ENCODE measurements around the gene CDC14A. TPM values are rescaled to one million over a fixed set of nuclear protein-coding genes. Genes with fewer than 3 reads are reported as not detected.
"Not testable (repeated sequence)": the region's sequence is repeated elsewhere in the genome, so short reads cannot be mapped to it uniquely, and the experiment has no call there.

CDC14A gene, protein sequence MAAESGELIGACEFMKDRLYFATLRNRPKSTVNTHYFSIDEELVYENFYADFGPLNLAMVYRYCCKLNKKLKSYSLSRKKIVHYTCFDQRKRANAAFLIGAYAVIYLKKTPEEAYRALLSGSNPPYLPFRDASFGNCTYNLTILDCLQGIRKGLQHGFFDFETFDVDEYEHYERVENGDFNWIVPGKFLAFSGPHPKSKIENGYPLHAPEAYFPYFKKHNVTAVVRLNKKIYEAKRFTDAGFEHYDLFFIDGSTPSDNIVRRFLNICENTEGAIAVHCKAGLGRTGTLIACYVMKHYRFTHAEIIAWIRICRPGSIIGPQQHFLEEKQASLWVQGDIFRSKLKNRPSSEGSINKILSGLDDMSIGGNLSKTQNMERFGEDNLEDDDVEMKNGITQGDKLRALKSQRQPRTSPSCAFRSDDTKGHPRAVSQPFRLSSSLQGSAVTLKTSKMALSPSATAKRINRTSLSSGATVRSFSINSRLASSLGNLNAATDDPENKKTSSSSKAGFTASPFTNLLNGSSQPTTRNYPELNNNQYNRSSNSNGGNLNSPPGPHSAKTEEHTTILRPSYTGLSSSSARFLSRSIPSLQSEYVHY
- 10 to 100 TPM; 13.7 to 32.3 (median 30.1) TPM for polyA plus RNA-seq (ENCODE audit: insufficient read length in 4 of 4)

- peak; percentile 89 to 91 (median 90) for DNase-seq (ENCODE audit: low read depth in 4 of 4, low spot score in 3 of 4)
Measured at GRCh38 chr1:100352267-100353070, at the start of gene CDC14A. TSS of gene CDC14A (plus strand) at chr1:100352506. CDS start at chr1:100352955, 449 bp downstream.

DNA sequence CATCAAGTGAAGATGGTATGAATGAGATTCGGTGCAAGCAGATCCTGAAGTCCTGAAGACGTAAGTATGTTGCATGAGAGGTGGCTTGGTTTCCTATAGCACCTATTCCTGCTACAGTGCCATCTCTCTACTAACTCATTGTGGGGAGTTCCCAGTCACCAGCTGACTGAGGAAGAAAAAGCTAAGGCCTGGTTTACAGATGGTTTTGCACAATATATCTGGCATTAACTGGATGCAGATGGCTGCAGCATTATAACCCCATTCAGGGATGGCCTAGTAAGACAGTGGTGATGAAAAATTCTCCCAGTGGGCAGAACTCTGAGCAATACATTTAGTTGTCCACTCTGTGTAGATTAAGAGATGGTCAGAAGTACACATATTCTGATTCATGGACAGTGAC lies 49.6 kb upstream of the CDC14A start:
- no peak for DNase-seq (ENCODE audit: low read depth in 4 of 4, low spot score in 3 of 4)

GRCh38 chr1:100304227-100304626 lies 48.1 kb upstream of the CDC14A start:
- no peak for DNase-seq (ENCODE audit: low read depth in 4 of 4, low spot score in 3 of 4)

GRCh38 chr1:100304921-100305320 lies 47.4 kb upstream of the CDC14A start:
- no peak for DNase-seq (ENCODE audit: low read depth in 4 of 4, low spot score in 3 of 4)

DNA sequence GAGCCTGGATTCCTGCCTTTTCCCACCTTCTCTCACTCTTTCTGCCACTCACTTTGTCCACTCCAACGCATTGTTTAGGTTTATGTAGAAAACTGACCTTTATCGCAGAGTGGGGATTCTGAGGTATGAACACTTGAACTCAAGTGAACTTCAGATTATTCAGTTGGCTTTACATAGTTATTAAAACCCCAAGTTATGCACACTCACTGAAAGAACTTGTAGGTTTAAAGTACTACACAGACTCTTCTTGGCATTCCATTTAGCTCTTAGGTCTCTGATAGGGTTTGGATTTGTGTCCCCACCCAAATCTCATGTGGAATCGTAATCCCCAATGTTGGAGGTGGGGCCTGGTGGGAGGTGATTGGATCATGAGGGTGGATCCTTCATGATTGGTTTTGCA lies 46.4 kb upstream of the CDC14A start:
- DNase-seq (ENCODE audit: low read depth in 4 of 4, low spot score in 3 of 4): no peak

DNA sequence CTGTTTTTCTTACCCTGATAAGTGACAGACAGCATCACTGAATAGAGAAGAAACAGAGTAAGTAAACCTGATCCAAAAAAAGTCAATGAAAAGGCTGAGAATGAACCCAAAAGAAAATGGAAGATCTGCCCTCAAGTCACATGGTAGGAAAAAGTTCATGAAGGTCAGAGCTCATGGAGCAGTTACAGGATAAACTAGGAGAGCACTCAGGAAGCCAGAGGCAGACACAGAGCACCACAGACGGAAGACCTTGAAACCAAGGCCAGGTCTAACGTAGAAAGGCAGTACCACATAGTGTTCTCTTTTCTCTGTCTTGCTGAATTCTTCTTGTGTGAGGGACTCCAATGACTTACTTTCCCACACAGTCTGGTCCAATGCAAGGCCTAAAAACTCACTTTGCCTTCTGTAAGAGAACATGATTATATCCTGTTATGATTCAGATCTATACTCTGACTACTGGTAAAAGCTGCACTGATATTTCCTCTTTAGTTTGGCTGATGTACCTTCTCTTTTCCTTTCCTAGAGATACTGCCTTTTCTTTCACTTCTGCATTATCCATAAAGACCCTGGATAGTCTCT lies 45.5 kb upstream of the CDC14A start:
- no peak for DNase-seq (ENCODE audit: low read depth in 4 of 4, low spot score in 3 of 4)

DNA sequence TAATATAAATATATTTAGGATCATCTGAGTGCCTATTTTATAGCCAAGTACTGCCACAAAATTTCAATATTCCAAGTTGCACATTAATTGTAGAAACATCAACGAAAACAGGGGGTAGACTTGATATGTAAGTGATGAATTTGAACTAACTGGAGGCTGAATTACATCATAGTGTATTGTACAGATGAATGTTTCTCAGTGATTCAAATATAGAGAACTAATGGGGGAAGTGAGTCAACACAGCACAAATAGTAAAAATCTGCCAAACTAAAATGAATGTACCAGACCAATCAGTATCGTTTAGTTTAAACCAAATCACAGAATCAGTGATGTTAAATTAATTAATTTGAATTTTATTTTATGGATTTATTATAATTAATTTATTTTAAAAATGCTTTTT lies 43.5 kb upstream of the CDC14A start:
- no peak for DNase-seq (ENCODE audit: low read depth in 4 of 4, low spot score in 3 of 4)

DNA sequence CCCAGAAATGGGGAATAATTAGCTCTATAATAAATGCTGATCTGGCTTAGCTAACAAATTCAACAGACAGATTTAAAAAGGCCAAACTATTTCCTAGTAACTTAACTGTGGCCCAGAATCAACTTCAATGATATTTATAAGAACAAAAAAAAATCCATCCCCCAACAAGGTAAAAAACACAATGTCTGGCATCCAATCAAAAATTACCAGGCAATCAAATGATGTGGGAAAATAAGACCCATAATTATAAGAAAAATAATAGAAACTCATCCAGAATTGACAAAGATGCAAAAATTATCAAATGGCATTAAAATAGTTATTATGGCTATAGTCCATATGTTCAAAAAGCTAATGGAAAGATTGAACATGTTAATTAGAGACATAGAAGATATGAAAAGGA lies 42.4 kb upstream of the CDC14A start:
- no peak for DNase-seq (ENCODE audit: low read depth in 4 of 4, low spot score in 3 of 4)

DNA sequence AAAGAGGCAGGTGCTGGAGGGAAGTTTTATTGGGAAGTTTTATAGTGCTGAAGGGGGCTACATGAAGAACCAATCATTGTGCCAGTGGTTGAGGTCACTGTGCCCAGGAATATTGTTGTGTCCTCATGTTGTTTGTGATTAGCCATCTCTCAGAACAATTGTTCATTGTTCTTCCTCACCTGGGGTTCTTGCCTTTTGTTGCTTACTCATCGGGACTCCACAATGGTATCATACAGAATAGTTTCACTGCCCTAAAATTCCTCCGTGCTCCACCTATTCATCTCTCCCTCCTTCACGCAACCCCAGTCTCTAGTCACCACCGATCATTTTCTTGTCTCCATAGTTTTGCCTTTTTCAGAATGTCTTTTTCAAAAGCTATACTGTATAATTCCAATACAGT lies 38.9 kb upstream of the CDC14A start:
- DNase-seq (ENCODE audit: low read depth in 4 of 4, low spot score in 3 of 4): no peak

- DNase-seq (ENCODE audit: low read depth in 4 of 4, low spot score in 3 of 4): no peak
Measured at GRCh38 chr1:100316622-100317021, 35.7 kb upstream of the CDC14A start.

DNA sequence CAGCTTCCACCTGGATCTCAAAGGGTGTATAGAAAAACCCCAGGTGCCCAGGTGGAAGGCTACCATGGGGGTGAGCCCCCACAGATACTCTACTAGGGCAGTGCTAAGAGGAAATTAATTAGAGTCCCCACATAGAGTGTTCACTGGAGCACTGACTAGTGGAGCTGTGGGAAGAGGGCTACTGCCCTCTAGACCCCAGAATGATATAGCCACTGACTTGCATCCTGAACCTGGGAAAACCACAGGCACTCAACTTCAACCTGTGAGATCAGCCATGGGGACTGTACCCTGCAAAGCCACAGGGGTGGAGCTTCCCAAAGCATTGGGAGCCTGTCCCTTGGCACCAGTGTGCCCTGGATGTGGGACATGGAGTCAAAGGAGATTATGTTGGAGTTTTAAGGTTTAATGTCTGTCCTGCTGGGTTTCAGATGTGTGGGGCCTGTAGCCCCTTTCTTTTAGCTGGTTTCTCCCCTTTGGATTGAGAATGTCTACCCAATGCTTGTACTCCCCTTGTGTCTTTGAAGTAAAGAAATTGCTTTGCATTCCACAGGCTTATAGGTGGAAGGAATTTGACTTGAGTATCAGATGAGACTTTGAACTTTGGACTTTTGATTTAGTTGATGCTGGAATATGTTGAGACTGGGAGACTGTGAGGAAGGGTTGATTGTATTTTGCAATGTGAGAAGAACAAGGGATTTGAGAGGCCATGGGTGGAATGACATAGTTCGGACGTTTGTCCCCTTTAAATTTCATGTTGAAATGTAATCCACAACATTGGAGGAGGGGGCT lies 31.8 kb upstream of the CDC14A start:
- DNase-seq (ENCODE audit: low read depth in 4 of 4, low spot score in 3 of 4): no peak

GRCh38 chr1:100321100-100321493 lies 31.2 kb upstream of the CDC14A start:
- no peak for DNase-seq (ENCODE audit: low read depth in 4 of 4, low spot score in 3 of 4)

DNA sequence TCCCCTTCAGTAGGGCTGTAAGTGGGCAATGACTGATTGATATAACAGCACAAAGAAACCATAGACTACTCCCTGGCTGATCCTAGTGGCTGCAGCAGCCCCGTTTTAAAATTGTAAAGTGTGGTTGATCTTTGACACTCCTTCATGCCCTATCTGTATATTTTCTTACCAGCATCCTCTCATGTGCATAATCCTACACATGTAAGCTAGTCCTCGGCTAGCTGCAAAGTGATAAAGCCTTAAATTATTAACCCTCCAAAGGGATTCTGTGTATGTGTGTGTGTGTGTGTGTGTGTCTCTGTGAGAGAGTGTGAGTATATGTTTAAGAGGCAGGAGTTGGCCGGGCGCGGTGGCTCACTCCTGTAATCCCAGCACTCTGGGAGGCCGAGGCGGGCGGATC lies 30.8 kb upstream of the CDC14A start:
- DNase-seq (ENCODE audit: low read depth in 4 of 4, low spot score in 3 of 4): no peak

- no peak for DNase-seq (ENCODE audit: low read depth in 4 of 4, low spot score in 3 of 4)
Measured at GRCh38 chr1:100322436-100323211, 29.7 kb upstream of the CDC14A start.

GRCh38 chr1:100323419-100324106 lies 28.7 kb upstream of the CDC14A start:
- no peak for DNase-seq (ENCODE audit: low read depth in 4 of 4, low spot score in 3 of 4)

- peak in 2 of 4 donors; percentile 28 to 44 for DNase-seq (ENCODE audit: low read depth in 4 of 4, low spot score in 3 of 4)
Measured at GRCh38 chr1:100325415-100326324, 26.6 kb upstream of the CDC14A start.

DNA sequence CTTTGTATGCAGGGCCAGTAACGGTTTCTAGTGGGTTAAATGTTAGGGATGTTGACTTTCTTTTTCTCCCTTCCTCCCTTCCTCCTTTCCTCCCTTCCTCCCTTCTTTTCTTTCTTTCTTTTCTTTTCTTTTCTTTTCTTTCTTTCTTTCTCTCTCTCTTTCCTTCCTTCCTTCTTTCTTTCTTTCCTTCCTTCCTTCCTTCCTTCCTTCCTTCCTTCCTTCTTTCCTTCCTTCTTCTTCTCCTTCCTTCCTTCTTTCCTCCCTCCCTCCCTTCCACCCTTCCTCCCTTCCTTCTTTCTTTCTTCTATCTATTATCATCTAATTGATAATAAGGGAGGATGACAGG lies 26.0 kb upstream of the CDC14A start:
- DNase-seq (ENCODE audit: low read depth in 4 of 4, low spot score in 3 of 4): not testable (repeated sequence)

- no peak for DNase-seq (ENCODE audit: low read depth in 4 of 4, low spot score in 3 of 4)
Measured at GRCh38 chr1:100328133-100328532, 24.2 kb upstream of the CDC14A start.

All from left renal pelvis (tissue), 4 donors.